GOT3 (cell line): ENCODE measurements around the gene FNDC1.
"Not testable (repeated sequence)": the region's sequence is repeated elsewhere in the genome, so short reads cannot be mapped to it uniquely, and the experiment has no call there.

Experiments used
- DNase-seq: peaks from one replicate; lab custom pipeline; 2025; ENCODE audit warnings: mixed read lengths; lab: John Stamatoyannopoulos, UW

Gene FNDC1

GRCh38 chr6:159259441-159260125 is 90.4 kb downstream of the FNDC1 start:
- no peak for DNase-seq

- DNase-seq = no peak
Observed at GRCh38 chr6:159260208-159260607, 91.0 kb downstream of the FNDC1 start.

GRCh38 chr6:159261995-159262394 is 92.8 kb downstream of the FNDC1 start:
- no peak for DNase-seq

GRCh38 chr6:159262586-159262985 is 93.4 kb downstream of the FNDC1 start:
- DNase-seq = no peak

GRCh38 chr6:159267165-159267564 is 98.0 kb downstream of the FNDC1 start:
- DNase-seq = no peak

GRCh38 chr6:159268511-159268910 is 99.3 kb downstream of the FNDC1 start:
- DNase-seq = no peak

- no peak for DNase-seq
Observed at GRCh38 chr6:159271257-159271656, 102.1 kb downstream of the FNDC1 start.

GRCh38 chr6:159278626-159279025 is 109.4 kb downstream of the FNDC1 start:
- no peak for DNase-seq

GRCh38 chr6:159279790-159280277 is 110.6 kb downstream of the FNDC1 start:
- no peak for DNase-seq

GRCh38 chr6:159282421-159282820 is 113.2 kb downstream of the FNDC1 start:
- DNase-seq = no peak

- not testable (repeated sequence) for DNase-seq
Observed at GRCh38 chr6:159284661-159285060, 115.5 kb downstream of the FNDC1 start.

- DNase-seq = no peak
Observed at GRCh38 chr6:159298840-159299239, 129.6 kb downstream of the FNDC1 start.

GRCh38 chr6:159299566-159299965 is 130.4 kb downstream of the FNDC1 start:
- DNase-seq = no peak

GRCh38 chr6:159301277-159301676 is 132.1 kb downstream of the FNDC1 start:
- DNase-seq = no peak

- DNase-seq = no peak
Observed at GRCh38 chr6:159301810-159302593, 132.8 kb downstream of the FNDC1 start.

GRCh38 chr6:159302594-159302992 is 133.4 kb downstream of the FNDC1 start:
- DNase-seq = no peak

GRCh38 chr6:159303159-159303558 is 134.0 kb downstream of the FNDC1 start:
- DNase-seq = no peak

- no peak for DNase-seq
Observed at GRCh38 chr6:159303784-159304183, 134.6 kb downstream of the FNDC1 start.

- no peak for DNase-seq
Observed at GRCh38 chr6:159304641-159305040, 135.4 kb downstream of the FNDC1 start.

- DNase-seq = no peak
Observed at GRCh38 chr6:159305159-159305558, 136.0 kb downstream of the FNDC1 start.

GRCh38 chr6:159305804-159306537 is 136.8 kb downstream of the FNDC1 start:
- no peak for DNase-seq

- no peak for DNase-seq
Observed at GRCh38 chr6:159307246-159307790, 138.1 kb downstream of the FNDC1 start.
